Activated naive CD4-positive, alpha-beta T cell treated with anti-CD3 and anti-CD28 coated beads, Interleukin-2, amount 10 ng/mL, durations not matched to agents 5 hours and 36 hours (primary cell): ENCODE results near the gene NMS. TPM values are rescaled to one million over a fixed set of nuclear protein-coding genes. Genes with fewer than 3 reads are reported as not detected.

Source experiments
- total RNA-seq, 2 experiments: library from RNA; stranded (reverse); gene quantifications; one replicate each; pipeline ENCODE4 v1.2.3, GENCODE V29; 2021

Gene NMS, protein sequence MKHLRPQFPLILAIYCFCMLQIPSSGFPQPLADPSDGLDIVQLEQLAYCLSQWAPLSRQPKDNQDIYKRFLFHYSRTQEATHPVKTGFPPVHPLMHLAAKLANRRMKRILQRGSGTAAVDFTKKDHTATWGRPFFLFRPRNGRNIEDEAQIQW
- not detected for total RNA-seq

GRCh38 chr2:100470182-100470581 lies at the start of gene NMS:
TSS of gene NMS (plus strand) at chr2:100470482. CDS start at chr2:100470489, 7 bp downstream.

Other genes starting within 250 kb of the NMS start
- under 1 TPM in 1 of 2 experiments, not detected in 1; 0.03 TPM for gene LONRF2, start 148.0 kb upstream of the NMS start, total RNA-seq
- 1 to 10 TPM; 2.8 to 3.3 TPM for gene CHST10, start 52.8 kb upstream of the NMS start, total RNA-seq
- gene PDCL3, start 92.5 kb downstream of the NMS start, total RNA-seq, result 10 to 100 TPM; 36.4 to 39.7 TPM